ENCODE measurements around the gene MAP1LC3B2.
A peak's percentile ranks its signal among the peaks of the same experiment; 100 is the strongest.

MAP1LC3B2 gene

DNA sequence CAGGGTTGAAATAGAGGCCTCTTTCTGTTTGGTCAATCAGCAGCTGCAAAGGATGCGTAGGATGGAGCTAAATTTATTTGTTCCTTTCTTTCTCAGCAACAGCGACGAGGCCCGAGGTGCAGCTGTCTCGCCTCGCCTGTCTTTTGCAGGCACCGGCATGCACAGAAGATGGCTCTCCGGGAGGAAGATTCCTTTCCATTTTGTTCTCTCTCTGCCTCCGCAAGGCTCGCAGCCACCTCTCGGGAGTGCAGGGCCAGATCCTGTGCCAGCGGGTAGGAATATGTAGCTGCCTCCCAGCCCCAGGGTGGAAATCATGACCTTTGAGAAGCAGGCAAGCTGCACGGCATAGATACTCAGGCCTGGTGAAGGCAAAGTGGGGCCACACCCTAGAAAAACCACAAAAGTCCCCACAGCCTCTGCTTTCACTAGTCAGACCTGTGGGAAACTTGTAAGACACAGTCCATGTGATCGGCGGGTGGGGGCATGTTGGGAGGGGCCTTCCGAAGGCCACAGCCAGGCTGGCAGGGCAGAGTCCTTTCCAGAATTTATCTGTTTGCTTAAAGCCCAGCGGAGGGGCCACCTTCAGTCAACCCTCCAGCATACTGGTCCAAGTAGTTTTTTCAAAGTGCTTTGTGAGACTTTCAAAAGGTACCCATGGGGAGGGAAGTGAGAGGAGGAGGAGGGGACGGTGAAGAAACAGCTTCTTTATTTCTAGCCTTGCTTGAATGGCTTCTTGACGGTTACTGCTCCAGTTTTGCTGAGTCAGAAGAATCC is at the start of gene MAP1LC3B2:
TSS of gene MAP1LC3B2 (plus strand) at position 220 of the 774 bp plus-strand sequence. CDS start 16,562 bp downstream, outside the sequence.
- Histone ChIP-seq H3K27ac (peak within 1 kb of the TSS; percentile 2 to 90 (median 77)), H3K4me3 (no peak within 1 kb of the TSS)

DNA sequence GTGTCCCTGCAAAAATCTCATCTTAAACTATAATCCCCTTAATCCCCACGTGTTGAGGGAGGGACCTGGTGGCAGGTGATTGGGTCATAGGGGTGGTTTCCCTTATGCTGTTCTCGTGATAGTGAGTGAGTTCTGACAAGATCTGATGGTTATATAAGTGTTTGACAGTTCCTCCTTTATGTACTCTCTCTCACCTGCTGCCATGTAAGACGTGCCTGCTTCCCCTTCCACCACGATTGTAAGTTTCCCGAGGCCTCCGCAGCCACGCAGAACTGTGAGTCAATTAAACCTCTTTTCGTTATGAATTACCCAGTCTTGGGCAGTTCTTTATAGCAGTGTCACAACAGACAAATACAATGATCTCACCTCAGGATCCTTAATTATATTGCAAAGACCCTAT is 45.2 kb upstream of the MAP1LC3B2 start:
- H3K4me3 ChIP-seq, result no peak overlapping the region
- H3K27ac ChIP-seq, result no peak overlapping the region

DNA sequence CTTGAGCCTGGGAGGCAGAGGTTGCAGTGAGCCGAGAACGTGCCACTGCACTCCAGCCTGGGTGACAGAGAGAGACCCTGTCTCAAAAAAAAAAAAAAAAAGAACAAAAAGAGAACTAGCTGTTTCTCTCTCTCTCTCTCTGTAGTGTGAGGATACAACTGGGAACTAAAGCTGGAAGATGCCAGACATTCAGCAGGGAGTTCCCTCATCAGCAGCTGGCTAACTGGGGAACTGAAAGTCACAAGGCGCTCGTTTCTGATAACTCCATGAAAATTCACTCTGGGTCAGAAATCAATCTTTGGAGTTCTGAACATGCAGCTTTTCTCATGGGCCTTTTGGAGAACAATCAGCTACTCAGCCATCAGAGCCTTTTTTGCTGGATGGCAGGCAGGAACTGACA is 43.5 kb upstream of the MAP1LC3B2 start:
- Histone ChIP-seq H3K4me3 (no peak overlapping the region), H3K27ac (peak overlapping the region in 1 of 21 experiments; percentile 7)

DNA sequence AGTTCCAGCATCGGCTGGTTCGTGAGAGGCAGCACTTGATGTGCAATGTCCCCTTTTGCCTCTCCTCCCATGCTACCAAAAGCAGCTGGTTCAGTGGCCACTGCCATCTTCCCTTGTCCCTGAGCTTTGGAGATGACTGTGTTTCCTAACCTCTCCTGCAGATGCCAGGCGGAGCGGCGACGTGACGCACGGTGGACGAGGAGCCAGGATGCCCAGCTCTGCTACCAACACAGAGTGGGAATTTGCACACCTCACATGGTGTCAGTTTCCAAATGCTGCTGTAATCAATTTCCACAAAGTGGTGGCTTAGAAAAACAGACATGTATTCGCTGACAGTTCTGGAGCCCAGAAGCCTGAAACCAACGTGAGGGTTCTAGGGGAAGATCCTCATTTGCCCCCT is 42.5 kb upstream of the MAP1LC3B2 start:
- Histone ChIP-seq H3K27ac (peak overlapping the region in 1 of 21 experiments; percentile 74), H3K4me3 (no peak overlapping the region)

DNA sequence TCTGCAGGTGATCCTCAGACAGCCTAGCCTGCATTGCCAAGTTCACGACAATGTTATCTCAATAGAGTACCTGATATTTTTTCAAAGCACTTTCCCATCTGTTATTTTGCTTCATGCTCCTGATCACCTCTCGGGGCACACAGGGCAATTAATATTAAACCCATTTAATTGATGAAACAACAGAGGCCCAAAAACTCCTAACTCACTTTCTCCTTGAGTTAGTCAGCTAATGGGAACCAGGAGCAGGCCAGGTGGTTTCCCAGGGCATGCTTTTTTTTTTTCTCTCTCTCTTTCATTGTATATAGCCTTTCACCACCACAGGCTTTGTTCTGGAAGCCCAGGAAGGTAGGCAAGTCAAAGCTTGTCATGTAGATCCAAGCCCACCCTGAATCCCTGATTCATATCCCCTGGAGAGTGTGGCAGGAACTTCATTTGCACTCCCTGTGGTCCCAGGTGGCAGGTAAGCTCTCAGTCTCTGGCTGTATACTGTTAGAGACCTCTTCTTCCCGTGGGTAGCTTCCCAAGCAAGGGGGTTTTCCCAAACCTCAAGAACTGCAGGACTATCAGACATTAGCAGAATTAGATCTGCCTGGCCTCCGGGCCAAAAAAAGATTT is 41.6 kb upstream of the MAP1LC3B2 start:
- H3K27ac ChIP-seq, result peak overlapping the region in 3 of 21 experiments; percentile 5 to 74 (median 5)
- H3K4me3 ChIP-seq, result no peak overlapping the region

DNA sequence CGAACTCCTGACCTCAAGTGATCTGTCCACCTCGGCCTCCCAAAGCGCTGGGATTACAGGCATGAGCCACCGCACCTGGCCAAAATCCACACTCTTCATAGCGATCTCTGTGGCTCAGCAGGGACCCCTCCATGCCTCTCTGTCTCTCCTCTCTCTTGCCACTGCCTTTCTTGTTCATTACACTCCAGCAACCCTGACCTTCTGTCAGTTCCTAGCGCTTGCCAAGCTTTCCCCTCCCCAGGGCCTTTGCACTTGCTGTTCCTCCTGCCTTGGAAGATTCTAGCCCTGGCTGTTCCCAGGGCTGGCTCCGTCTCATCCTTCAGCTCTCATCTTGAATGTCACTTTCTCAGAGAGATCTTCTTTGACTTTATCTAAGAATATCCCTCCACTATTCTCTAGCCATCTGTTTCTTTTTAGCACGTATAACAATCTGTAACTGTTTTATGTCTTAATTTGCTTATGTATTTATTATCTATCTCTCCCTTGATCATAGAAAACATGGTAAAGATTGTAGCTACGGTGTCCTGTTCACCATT is 38.9 kb upstream of the MAP1LC3B2 start:
- peak overlapping the region in 11 of 21 experiments; percentile 3 to 71 (median 41) for H3K27ac ChIP-seq
- no peak overlapping the region for H3K4me3 ChIP-seq

DNA sequence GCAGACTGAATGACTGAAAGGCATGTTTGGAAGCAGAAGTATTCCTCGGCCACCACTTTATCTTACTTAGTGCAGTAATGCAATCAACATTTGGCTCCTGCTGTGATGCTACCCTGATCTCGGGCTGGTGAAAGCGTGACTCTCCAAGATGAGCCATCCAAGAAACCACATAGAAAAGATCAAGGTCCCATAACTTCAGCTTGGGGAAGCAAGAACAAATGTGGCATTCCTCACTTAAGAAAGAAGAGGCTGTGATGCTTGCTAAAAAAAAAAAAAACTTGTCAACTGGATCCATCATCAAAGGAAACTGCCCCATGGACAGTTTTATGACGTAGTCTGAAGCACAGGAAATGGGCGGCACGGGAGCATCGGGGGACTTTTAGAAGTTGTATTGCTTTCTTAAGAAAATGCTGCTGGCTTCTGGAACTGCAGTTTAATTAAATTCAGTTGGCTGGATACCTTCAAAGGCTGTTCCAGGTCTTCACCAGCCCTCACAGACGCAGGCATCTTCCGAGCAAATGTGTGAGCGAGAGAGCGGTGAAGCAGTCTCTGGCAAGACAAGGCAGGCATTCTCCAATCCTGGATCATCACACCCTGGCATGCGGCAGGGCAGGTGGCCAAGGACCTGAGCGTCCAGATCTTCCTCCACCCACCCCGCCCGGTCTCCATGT is 38.2 kb upstream of the MAP1LC3B2 start:
- H3K4me3 ChIP-seq, result no peak overlapping the region
- H3K27ac ChIP-seq, result peak overlapping the region in 14 of 21 experiments; percentile 3 to 71 (median 38)

DNA sequence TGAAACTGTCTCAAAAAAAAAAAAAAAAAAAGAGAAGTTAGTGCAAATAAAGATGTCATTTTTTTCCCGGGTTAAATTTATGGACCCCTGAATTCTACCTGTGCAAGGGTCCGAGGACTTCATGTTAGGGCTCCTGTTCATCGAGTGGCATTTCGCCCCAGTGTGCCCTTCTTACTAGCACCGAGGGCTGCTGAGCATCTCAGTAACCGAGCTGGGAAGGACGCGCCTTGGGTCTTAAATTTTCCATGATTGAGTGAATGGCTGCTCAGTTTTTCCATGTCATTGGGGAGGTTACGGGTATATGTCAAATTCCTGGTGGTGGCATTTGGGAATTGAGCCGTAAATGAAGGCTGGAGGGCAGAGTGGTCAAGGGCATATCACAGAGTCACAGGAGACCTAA is 34.9 kb upstream of the MAP1LC3B2 start:
- peak overlapping the region in 7 of 21 experiments; percentile 22 to 82 (median 73) for H3K27ac ChIP-seq
- no peak overlapping the region for H3K4me3 ChIP-seq

DNA sequence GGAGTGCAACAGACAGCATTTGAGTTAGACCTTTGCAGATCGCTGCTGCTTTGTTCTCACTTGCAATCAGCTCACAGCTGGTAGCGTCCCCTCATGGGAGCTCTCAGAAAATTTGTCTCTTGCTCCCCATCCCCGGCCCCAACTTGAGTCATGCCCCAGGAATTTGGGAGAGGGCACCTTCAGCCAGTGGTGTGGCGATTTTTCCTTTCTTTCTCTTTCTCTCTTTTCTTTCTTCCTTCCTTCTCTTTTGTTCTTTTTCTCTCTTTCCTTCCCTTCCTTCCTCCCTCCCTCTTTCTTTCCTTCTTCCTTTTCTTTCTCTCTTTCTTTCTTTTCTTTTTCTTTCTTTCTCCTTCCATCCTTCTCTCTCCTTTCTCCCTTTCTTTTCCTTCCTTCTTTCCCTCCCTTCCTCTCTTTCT is 34.2 kb upstream of the MAP1LC3B2 start:
- peak overlapping the region in 1 of 7 experiments; percentile 12 for H3K4me3 ChIP-seq

DNA sequence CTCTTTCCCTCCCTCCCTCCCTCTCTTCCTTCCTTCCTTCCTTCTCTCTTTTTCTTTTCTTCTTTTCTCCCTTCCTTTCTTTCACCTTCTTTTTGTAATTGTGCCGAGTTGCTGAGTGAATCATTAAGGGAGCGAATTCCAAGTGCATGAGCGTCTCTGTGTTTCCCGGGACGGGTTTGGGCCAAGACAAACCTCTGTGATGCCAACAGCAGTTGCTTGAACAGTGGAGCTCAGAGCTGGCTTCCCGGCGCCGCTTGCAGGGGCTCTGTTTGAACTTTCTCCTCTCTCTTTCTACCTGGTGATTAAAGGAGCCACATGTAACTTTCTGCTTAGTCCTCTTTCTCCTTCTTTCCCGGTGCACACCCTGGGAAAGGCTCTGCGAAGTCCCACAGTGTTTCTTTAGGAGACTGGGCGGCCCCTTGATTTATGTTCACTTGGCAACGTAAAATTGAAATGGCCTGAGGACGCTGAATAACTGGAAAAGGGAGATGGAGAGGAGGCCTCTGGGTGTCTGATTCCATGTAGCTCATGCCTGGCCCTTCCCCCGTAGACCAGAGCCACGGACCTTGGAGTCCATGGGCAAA is 33.7 kb upstream of the MAP1LC3B2 start:
- H3K4me3 ChIP-seq, result peak overlapping the region in 1 of 7 experiments; percentile 12
- H3K27ac ChIP-seq, result peak overlapping the region in 20 of 21 experiments; percentile 48 to 83 (median 72)

More for the DNA sequence above, 34.2 kb upstream of the MAP1LC3B2 start:
- H3K27ac ChIP-seq, result peak overlapping the region in 20 of 21 experiments; percentile 22 to 83 (median 70)

DNA sequence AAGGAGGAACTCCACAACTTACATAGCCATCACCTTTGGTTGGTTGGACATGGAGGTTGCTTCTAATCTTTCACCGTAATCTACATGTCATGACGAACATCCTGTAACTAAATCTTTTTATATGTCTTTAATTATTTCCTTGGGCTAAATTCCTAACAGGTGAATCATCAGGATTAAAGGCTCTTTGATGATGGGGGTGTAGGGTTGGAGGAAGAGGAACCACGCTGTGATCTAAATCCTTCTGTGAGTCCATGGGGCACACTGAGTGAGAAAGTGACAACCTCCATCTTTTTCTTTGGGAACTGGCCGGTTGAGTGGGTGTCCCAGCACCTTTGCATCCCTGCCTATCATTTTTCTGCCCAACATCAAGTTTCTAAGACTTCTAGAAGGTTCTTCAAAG is 31.1 kb upstream of the MAP1LC3B2 start:
- peak overlapping the region in 8 of 21 experiments; percentile 5 to 82 (median 68) for H3K27ac ChIP-seq
- no peak overlapping the region for H3K4me3 ChIP-seq

DNA sequence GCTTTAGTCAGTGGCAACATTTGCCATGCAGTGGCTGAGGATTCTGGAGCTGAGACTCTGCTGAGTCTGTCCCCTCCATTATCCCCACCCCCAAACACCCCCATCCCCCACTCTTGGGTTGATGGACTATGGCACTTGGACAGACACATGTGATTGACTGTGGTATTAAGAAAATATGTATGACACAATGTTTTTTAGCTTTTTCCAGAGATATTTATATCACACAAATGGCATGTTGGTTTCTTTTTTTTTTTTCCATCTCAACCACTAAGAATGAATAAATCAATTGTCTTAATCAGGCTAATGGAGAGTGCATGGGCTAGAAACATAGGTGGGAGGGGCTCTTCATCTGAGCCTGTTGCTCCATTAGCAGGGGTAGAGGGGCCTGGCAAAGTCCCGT is 30.7 kb upstream of the MAP1LC3B2 start:
- H3K27ac ChIP-seq, result peak overlapping the region in 8 of 21 experiments; percentile 5 to 70 (median 52)
- H3K4me3 ChIP-seq, result no peak overlapping the region

DNA sequence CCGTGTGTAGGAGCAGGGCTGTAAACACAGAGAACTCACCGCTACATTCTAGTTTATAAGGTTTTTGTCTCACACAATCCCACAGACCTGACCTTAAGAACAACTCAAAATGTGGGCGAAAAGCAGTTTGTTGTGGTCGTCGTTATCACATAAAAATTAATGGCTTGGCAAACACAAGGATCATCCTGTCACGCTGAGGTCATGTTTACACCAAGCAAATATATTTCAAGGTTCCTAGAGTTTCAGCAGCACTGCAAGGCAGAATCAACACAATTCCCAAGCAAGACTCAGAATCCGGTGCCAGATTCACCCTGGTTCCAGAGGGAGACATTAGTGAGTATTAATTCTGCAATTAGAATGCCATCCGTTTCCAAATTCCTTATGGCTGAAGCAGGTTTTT is 30.1 kb upstream of the MAP1LC3B2 start:
- peak overlapping the region in 8 of 21 experiments; percentile 5 to 70 (median 36) for H3K27ac ChIP-seq
- no peak overlapping the region for H3K4me3 ChIP-seq

DNA sequence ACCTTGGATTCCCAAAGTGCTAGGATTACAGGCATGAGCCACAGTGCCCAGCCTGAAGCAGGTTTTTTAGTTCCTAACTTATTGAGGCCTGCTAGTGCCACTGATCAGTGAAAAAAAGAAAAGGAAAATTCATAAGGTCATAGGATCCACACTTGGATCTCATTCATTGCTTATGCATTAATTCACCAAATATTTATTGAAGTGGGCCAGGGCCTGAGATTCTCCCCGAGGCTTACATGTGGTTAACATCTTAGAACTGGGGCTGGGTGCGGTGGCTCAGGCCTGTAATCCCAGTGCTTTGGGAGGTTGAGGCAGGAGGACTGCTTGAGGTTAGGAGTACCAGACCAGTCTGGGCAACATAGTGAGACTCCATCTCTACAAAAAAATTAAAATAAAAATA is 29.5 kb upstream of the MAP1LC3B2 start:
- H3K27ac ChIP-seq, result peak overlapping the region in 6 of 21 experiments; percentile 5 to 70 (median 50)

DNA sequence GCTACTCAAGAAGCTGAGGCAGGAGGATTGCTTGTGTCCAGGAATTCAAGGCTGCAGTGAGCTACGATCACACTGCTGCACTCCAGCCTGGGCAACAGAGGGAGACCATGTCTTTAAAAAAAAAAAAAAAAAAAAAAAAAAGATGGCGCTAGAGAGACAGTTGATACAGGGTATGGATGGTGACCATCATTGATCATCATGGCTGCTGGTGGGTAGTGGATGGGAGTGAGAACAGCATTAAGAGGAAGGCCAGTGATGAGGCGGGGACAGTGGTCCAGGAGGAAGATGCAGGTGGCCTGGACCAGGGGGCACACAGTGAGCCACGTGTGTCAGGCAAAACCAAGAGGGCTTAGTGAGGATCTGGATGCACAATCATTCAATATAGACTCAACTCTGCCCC is 26.8 kb upstream of the MAP1LC3B2 start:
- H3K4me3 ChIP-seq, result no peak overlapping the region
- peak overlapping the region in 1 of 21 experiments; percentile 85 for H3K27ac ChIP-seq

More for the DNA sequence above, 29.5 kb upstream of the MAP1LC3B2 start:
- H3K4me3 ChIP-seq, result no peak overlapping the region

DNA sequence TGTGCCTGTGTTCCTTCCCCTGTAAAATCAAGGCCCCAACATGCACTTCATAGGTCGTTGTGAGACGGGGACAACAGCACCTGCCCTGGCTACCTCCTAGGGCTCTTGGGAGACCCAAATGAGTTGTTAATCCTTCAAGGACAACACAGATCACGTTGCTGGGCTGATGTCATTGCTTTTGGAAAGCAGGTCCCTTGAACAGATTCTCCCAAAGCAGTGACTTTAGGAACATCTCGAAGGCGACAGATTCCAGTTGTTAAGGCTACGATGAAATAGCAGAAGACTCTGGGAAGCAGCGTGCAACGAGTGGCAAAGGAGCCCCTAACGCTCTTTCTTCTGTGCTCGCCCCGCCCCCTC is 26.2 kb upstream of the MAP1LC3B2 start:
- Histone ChIP-seq H3K4me3 (peak overlapping the region; percentile 35 to 59 (median 48)), H3K27ac (peak overlapping the region in 17 of 21 experiments; percentile 1 to 86 (median 69))

DNA sequence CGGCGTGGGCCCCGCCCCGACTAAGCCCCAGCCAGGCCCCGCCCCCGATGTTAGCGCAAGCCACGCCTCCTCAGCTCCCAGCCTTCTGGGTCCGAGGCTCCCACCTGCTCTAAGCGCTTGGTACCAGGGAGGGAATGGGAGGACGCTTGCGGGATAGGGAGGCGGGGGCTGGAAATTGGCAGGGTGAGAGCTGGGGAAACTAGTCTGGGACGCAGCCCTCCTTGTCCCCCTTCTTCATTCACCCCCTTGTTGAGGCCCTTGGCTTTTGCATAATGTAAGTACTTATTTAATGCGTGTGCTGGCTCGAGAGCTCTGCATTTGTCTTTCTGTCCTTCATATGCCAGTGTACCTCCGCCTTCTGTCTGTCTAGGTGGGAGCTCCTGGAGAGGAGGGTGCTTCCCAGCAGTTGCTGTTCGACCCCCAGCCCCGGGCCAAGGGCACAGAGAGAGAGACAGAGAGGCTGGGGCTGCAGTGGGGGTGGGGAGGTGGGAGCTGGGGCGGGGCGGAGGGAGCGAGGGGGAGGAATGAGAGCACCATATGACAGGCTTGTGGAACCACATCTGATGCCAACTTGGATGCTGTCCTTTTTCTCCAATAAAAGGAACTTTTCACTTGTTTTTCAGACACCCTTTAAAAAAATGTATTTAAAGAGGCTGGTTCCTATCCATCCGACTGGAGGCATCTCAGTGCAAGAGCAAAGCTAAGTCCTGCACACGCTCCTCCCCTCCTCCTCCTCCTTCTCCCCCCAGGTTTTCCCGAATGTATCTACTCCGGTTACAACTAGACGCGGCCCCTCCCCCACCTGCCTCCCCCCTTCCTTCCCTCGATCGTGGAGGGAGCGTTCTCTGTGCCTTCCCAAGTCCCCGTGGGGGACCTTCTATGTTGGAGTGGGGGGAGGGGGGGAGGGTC is 25.6 kb upstream of the MAP1LC3B2 start:
- H3K27ac ChIP-seq, result peak overlapping the region; percentile 1 to 86 (median 65)
- peak overlapping the region; percentile 35 to 59 (median 48) for H3K4me3 ChIP-seq

DNA sequence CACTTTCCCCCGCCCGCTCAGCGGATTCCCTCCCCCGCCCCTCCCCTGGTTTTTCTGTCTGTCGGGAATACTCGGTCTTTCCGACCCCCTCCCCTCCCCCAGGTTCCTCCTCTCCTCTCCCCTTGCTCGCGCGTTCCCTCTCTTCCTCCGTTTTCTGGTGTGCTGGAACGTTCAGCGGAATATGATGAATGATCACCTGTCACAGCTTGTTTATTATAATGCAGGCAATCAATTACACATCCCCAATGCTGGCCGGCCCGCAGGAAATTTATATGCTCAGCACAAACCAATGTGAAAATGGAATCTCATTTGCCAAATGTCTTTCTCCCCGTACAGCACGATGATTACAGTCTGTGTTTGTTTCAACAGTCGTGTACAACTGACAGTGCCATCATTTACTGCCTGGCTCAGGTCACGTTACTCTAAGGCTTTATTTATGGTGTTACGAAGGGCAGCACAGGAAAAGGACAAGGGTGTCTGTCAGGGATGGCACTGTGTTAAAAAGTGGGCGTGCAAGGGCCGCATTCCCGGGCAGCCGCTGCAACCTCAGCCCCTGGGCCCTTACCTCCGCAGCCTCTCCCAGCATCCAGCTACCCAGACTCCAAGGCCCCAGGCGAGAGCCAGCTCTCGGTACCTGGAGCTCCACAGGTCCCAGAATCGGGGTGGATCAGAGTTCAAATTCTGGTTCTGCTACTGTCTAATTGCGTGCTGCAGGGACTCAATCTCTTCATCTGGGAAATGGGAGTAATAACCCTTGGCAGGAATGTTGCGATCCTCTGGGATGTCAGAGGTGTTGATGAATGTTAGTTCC is 24.7 kb upstream of the MAP1LC3B2 start:
- peak overlapping the region; percentile 35 to 59 (median 48) for H3K4me3 ChIP-seq
- peak overlapping the region in 19 of 21 experiments; percentile 25 to 86 (median 69) for H3K27ac ChIP-seq

All from skin epidermis (tissue), 12 donors.